GM11168 (cell line): ENCODE data around the gene CNTN4.

Experiments
- in situ Hi-C: fragments of 300-500 bp; cut with MboI; formaldehyde crosslinking; loops from one replicate; pipeline ENCODE4 v1.12.0; 2022; ENCODE audit warnings: low sequenced_read_pairs; ENCODE audit not compliant: unreplicated experiment

Gene CNTN4

GRCh38 chr3:3107181-3107580, 1008.5 kb downstream of the CNTN4 start:
- in situ Hi-C loops, result no loop called here
